ENCODE results near the gene PRKCQ.

PRKCQ gene

DNA sequence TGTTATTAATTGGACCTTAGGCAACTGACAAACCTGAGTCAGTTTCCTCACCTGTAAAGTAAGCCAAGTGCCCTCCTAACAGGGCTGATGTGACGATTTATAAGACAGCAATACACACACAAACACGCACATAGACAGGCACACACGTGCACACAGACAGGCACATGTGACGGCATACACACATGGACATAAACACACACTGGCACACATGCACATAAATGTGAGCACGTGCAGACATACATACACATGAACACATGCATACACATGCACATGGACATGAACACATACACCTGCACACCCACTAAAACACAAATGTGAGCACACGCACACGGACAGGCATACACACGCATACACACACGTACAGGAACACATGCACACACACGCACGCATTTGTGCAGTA lies 148.9 kb downstream of the PRKCQ start:
- no peak for DNase-seq (ENCODE audit: low read depth)
- no peak overlapping the region for H3K4me3 ChIP-seq (ENCODE audit: low read depth, low read length)
- TF ChIP-seq, protein P1, sequence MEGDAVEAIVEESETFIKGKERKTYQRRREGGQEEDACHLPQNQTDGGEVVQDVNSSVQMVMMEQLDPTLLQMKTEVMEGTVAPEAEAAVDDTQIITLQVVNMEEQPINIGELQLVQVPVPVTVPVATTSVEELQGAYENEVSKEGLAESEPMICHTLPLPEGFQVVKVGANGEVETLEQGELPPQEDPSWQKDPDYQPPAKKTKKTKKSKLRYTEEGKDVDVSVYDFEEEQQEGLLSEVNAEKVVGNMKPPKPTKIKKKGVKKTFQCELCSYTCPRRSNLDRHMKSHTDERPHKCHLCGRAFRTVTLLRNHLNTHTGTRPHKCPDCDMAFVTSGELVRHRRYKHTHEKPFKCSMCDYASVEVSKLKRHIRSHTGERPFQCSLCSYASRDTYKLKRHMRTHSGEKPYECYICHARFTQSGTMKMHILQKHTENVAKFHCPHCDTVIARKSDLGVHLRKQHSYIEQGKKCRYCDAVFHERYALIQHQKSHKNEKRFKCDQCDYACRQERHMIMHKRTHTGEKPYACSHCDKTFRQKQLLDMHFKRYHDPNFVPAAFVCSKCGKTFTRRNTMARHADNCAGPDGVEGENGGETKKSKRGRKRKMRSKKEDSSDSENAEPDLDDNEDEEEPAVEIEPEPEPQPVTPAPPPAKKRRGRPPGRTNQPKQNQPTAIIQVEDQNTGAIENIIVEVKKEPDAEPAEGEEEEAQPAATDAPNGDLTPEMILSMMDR (IDR thresholded peaks at IDR 0.05; ENCODE audit: low read depth, low read length) = no peak
- TF ChIP-seq MYC (IDR thresholded peaks at IDR 0.05; ENCODE audit: low read depth, low read length) = no peak
- no peak for TF ChIP-seq POLR2A (IDR thresholded peaks at IDR 0.05; ENCODE audit: extremely low read depth, insufficient read length)
- TF ChIP-seq, protein P2, sequence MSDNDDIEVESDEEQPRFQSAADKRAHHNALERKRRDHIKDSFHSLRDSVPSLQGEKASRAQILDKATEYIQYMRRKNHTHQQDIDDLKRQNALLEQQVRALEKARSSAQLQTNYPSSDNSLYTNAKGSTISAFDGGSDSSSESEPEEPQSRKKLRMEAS (IDR thresholded peaks at IDR 0.05; ENCODE audit: low read depth, low read length) = no peak

- TF ChIP-seq MYC (IDR thresholded peaks at IDR 0.05; ENCODE audit: low read depth, low read length) = no peak
- TF ChIP-seq, protein P2 (IDR thresholded peaks at IDR 0.05; ENCODE audit: low read depth, low read length) = no peak
- TF ChIP-seq, protein P1 (IDR thresholded peaks at IDR 0.05; ENCODE audit: low read depth, low read length) = no peak
- TF ChIP-seq POLR2A (IDR thresholded peaks at IDR 0.05; ENCODE audit: extremely low read depth, insufficient read length) = no peak
- no peak for DNase-seq (ENCODE audit: low read depth)
- H3K4me3 ChIP-seq (ENCODE audit: low read depth, low read length) = no peak overlapping the region
These were observed 149.6 kb downstream of the PRKCQ start for GRCh38 chr10:6430423-6430980.

DNA sequence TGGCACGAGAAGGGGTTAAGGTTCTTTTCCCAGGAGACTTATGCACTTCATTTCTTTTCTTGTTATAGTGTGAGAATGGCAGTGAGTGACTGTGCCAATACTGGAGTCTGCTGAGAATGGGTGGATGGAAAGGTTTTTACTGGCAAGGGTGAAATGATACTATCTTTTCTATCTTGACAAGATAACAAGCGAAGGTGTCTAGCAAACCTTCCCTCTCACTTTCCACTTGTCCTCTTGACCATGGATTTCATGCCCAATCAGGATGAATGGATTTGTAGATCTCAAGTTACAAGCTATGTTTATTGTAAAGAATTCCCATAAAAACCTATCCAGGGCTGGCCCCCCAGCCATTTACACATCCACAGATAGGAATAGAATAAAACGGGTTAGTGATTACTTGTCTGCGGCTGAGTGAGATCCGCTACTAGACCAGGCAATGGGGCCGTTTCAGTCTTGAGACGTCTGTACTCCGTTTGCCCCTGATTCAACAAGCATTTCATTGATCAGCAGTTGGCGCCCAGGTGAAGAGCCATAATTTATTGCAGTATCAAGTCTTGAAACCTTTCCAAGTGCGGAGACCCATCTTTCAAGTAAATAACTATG lies 152.6 kb downstream of the PRKCQ start:
- DNase-seq (ENCODE audit: low read depth) = no peak
- TF ChIP-seq, protein P2 (IDR thresholded peaks at IDR 0.05; ENCODE audit: low read depth, low read length) = no peak
- TF ChIP-seq MYC (IDR thresholded peaks at IDR 0.05; ENCODE audit: low read depth, low read length) = no peak
- no peak for TF ChIP-seq POLR2A (IDR thresholded peaks at IDR 0.05; ENCODE audit: extremely low read depth, insufficient read length)
- TF ChIP-seq, protein P1 (IDR thresholded peaks at IDR 0.05; ENCODE audit: low read depth, low read length) = no peak
- no peak overlapping the region for H3K4me3 ChIP-seq (ENCODE audit: low read depth, low read length)

DNA sequence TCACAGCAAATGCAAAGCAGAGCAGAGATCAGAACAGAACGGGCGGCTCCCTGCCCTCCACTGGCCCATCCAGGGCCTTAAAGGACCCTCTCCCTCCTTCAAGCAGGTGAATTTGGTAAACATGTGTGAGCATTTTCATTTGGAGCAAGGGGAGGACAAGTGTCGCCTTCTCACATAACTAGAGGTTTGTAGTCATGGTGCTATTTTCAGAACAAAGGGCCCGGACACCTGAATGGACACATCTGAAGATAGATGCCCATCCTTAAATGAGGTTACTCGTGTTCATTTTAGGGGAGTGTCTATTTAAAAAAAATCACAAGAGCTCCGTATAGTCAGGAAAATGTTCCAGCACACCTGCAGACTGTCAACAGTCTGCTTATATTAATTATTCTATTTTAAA lies 153.8 kb downstream of the PRKCQ start:
- TF ChIP-seq MYC (IDR thresholded peaks at IDR 0.05; ENCODE audit: low read depth, low read length) = no peak
- TF ChIP-seq, protein P1 (IDR thresholded peaks at IDR 0.05; ENCODE audit: low read depth, low read length) = no peak
- no peak for TF ChIP-seq POLR2A (IDR thresholded peaks at IDR 0.05; ENCODE audit: extremely low read depth, insufficient read length)
- TF ChIP-seq, protein P2 (IDR thresholded peaks at IDR 0.05; ENCODE audit: low read depth, low read length) = no peak
- DNase-seq (ENCODE audit: low read depth) = no peak
- no peak overlapping the region for H3K4me3 ChIP-seq (ENCODE audit: low read depth, low read length)

DNA sequence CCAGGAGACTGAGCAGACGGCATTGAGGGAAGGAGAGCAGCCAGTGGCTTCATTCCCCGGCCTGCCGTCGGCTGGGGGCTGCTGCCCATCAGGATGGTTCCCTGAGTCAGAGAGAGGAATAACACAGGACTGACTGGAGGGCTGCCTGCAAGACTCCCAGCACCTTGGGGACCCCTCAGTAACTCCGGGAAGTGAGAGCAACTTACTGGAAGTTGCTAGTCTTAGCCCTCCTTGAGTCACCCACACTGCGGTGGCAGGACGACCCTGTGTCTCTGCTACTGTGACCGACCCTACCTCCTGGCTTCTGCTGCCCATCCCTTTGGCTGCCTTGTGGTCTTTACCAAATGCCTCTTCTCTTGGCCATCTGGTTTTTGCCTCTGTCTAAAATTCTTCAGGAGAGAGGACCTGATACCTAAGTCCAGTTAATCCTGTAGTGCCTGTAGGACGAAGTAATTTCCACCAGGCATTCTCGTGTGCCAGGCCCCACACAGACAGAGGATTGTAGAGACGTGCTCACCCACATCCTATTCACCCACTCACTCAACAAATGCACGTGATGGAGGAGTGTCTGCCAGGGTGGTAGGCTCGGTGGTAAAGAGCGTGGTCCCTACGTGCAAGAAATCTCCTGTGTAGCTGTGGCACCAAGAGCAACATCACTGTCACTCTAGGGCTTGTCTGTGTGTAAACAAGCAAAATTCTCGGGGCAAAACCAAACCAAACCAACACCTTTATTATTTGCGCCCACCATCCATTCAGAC lies 156.5 kb downstream of the PRKCQ start:
- TF ChIP-seq MYC (IDR thresholded peaks at IDR 0.05; ENCODE audit: low read depth, low read length) (no peak), POLR2A (IDR thresholded peaks at IDR 0.05; ENCODE audit: extremely low read depth, insufficient read length) (no peak)
- TF ChIP-seq, protein P2 (IDR thresholded peaks at IDR 0.05; ENCODE audit: low read depth, low read length) = no peak
- TF ChIP-seq, protein P1 (IDR thresholded peaks at IDR 0.05; ENCODE audit: low read depth, low read length) = no peak
- no peak for DNase-seq (ENCODE audit: low read depth)
- H3K4me3 ChIP-seq (ENCODE audit: low read depth, low read length) = no peak overlapping the region
